Endodermal cell (in vitro differentiated cells): ENCODE results near the gene INSIG1. TPM values are rescaled to one million over a fixed set of nuclear protein-coding genes. Genes with fewer than 3 reads are reported as not detected.
A peak's percentile ranks its signal among the peaks of the same experiment; 100 is the strongest.

Source experiments
- DNase-seq: peaks from one replicate; pipeline ENCODE4 v3.0.0-alpha.2; 2017
- H3K27ac ChIP-seq: 2 replicates; pipeline ENCODE4 v1.5.1; 2013; ENCODE audit warnings: mild to moderate bottlenecking, low read depth, low read length, moderate library complexity
- H3K27me3 ChIP-seq: 2 replicates; pipeline ENCODE4 v1.6.1; 2013; ENCODE audit warnings: mild to moderate bottlenecking, low read length, moderate library complexity; ENCODE audit not compliant: insufficient read depth, control insufficient read depth, poor library complexity, severe bottlenecking
- H3K36me3 ChIP-seq: 2 replicates; pipeline ENCODE4 v1.7.0; 2013; ENCODE audit warnings: mild to moderate bottlenecking, low read length, moderate library complexity; ENCODE audit not compliant: control insufficient read depth, insufficient read depth
- H3K4me1 ChIP-seq: one replicate; pipeline ENCODE4 v1.7.0; 2013; ENCODE audit warnings: low read length; ENCODE audit not compliant: control insufficient read depth, insufficient read depth
- H3K4me3 ChIP-seq: 2 replicates; pipeline ENCODE4 v1.5.1; 2013; ENCODE audit warnings: mild to moderate bottlenecking, low read length, moderate library complexity
- H3K9ac ChIP-seq: 2 replicates; pipeline ENCODE4 v1.6.1; 2013; ENCODE audit warnings: mild to moderate bottlenecking, low read length, moderate library complexity; ENCODE audit not compliant: poor library complexity, severe bottlenecking; ENCODE audit errors: extremely low read depth
- H3K9me3 ChIP-seq: 2 replicates; pipeline ENCODE4 v1.6.1; 2013; ENCODE audit warnings: mild to moderate bottlenecking, low read length, moderate library complexity; ENCODE audit not compliant: control insufficient read depth
- H3K27ac Mint-ChIP-seq: 2 replicates; pipeline ENCODE4 v1.8.0; 2020; ENCODE audit warnings: mixed read lengths
- H3K27me3 Mint-ChIP-seq: 2 replicates; pipeline ENCODE4 v1.8.0; 2021; ENCODE audit warnings: mild to moderate bottlenecking, mixed read lengths; ENCODE audit not compliant: insufficient read depth
- H3K36me3 Mint-ChIP-seq: 2 replicates; pipeline ENCODE4 v1.8.0; 2020; ENCODE audit warnings: low read depth, mixed read lengths
- H3K4me1 Mint-ChIP-seq: 2 replicates; pipeline ENCODE4 v1.8.0; 2020; ENCODE audit warnings: mixed read lengths
- H3K4me3 Mint-ChIP-seq: 2 replicates; pipeline ENCODE4 v1.8.0; 2020; ENCODE audit warnings: mild to moderate bottlenecking, moderate library complexity, mixed read lengths
- H3K9me3 Mint-ChIP-seq: 2 replicates; pipeline ENCODE4 v1.8.0; 2020; ENCODE audit warnings: mild to moderate bottlenecking, mixed read lengths
- CTCF ChIP-seq: fragments of 200-600 bp; sonication (generic); conservative IDR thresholded peaks from 2 replicates; pipeline ENCODE4 v1.5.0; 2021; ENCODE audit warnings: antibody characterized with exemption, mild to moderate bottlenecking
- WGBS, 2 experiments: methylation state at CpG; one replicate each; pipeline versions ENCODE4 v1.1.5 to v1.1.7; 2013; ENCODE audit warnings: missing lambda C conversion rate in 2 of 2, mixed read lengths in 1 of 2; ENCODE audit not compliant: insufficient coverage in 1 of 2, insufficient read length in 1 of 2; 5-methylcytosine and 5-hydroxymethylcytosine counted together
- total RNA-seq, 2 donors: library from RNA; stranded (reverse); fragmentation: NEBNext Ultra II Directional in 1 of 2; extraction: Animal tissue kit (Norgen Biotek cat#: 25700) in 1 of 2; gene quantifications; 2 replicates in 1 of 2; 3 replicates in 1 of 2; pipeline ENCODE4 v1.2.1, GENCODE V29; 2021

Gene INSIG1
- total RNA-seq, 2 donors from 2014 or later = 27.2 to 36.9 TPM

GRCh38 chr7:155351120-155351870 lies 53.6 kb downstream of the INSIG1 start:
- Mint-ChIP-seq H3K27ac (no peak overlapping the region), H3K9me3 (peaks cover 6% of the 10 kb centered on the region), H3K27me3 (peaks cover 20% of the 10 kb centered on the region), H3K4me1 (no peaks in the 10 kb centered on the region), H3K4me3 (no peak overlapping the region), H3K36me3 (no peaks in the 10 kb centered on the region)
- WGBS, 2 experiments = 92 to 95% methylated on average over 10 to 14 of the region's 14 CpGs
- Histone ChIP-seq H3K9me3 (no peaks in the 10 kb centered on the region), H3K4me1 (no peaks in the 10 kb centered on the region), H3K9ac (no peak overlapping the region), H3K36me3 (no peaks in the 10 kb centered on the region), H3K27ac (no peak overlapping the region), H3K4me3 (no peak overlapping the region), H3K27me3 (peaks cover 8% of the 10 kb centered on the region)
- TF ChIP-seq CTCF = no peak
- DNase-seq = no peak

- Histone ChIP-seq H3K4me1 (no peaks in the 10 kb centered on the region), H3K27ac (no peak overlapping the region), H3K27me3 (peaks cover 11% of the 10 kb centered on the region), H3K4me3 (no peak overlapping the region), H3K9ac (no peak overlapping the region), H3K9me3 (no peaks in the 10 kb centered on the region), H3K36me3 (no peaks in the 10 kb centered on the region)
- peaks cover 6% of the 10 kb centered on the region for H3K9me3 Mint-ChIP-seq
- no peak for TF ChIP-seq CTCF
- H3K4me3 Mint-ChIP-seq = no peak overlapping the region
- WGBS, 2 experiments = 90 to 96% methylated on average over 17 to 21 of the region's 21 CpGs
- peak; percentile 39 for DNase-seq
- H3K4me1 Mint-ChIP-seq = no peaks in the 10 kb centered on the region
- no peak overlapping the region for H3K27ac Mint-ChIP-seq
- no peaks in the 10 kb centered on the region for H3K36me3 Mint-ChIP-seq
- peaks cover 25% of the 10 kb centered on the region for H3K27me3 Mint-ChIP-seq
These were observed 54.5 kb downstream of the INSIG1 start for GRCh38 chr7:155352076-155352752.

- no peaks in the 10 kb centered on the region for H3K36me3 ChIP-seq
- Mint-ChIP-seq H3K36me3 (no peaks in the 10 kb centered on the region), H3K4me3 (no peak overlapping the region), H3K27ac (no peak overlapping the region), H3K4me1 (no peaks in the 10 kb centered on the region), H3K27me3 (peaks cover 30% of the 10 kb centered on the region), H3K9me3 (peaks cover 6% of the 10 kb centered on the region)
- peaks cover 16% of the 10 kb centered on the region for H3K27me3 ChIP-seq
- H3K9ac ChIP-seq = no peak overlapping the region
- H3K9me3 ChIP-seq = no peaks in the 10 kb centered on the region
- TF ChIP-seq CTCF = no peak
- H3K27ac ChIP-seq = no peak overlapping the region
- H3K4me1 ChIP-seq = no peaks in the 10 kb centered on the region
- no peak for DNase-seq
- H3K4me3 ChIP-seq = no peak overlapping the region
- 88 to 96% methylated on average over 3 to 5 of the region's 5 CpGs for WGBS, 2 experiments
These were observed 55.1 kb downstream of the INSIG1 start for GRCh38 chr7:155352753-155353115.
